DOHH2 (cell line): Measurements from ENCODE around the gene WASF2.

Source experiments
- EZH2phosphoT487 ChIP-seq: fragments of 200-600 bp; sonication (generic); IDR thresholded peaks from 2 replicates; pipeline ENCODE4 v1.6.1; 2017; ENCODE audit warnings: borderline replicate concordance, mild to moderate bottlenecking, antibody characterized with exemption, low read length, moderate library complexity, mixed read lengths
- TF ChIP-seq, protein P1 (sequence below): fragments of 200-600 bp; sonication (generic); IDR thresholded peaks from one replicate; pipeline ENCODE4 v1.5.1; 2014; ENCODE audit warnings: antibody characterized with exemption, mild to moderate bottlenecking, low read depth, low read length; ENCODE audit not compliant: poor library complexity, severe bottlenecking

DNA sequence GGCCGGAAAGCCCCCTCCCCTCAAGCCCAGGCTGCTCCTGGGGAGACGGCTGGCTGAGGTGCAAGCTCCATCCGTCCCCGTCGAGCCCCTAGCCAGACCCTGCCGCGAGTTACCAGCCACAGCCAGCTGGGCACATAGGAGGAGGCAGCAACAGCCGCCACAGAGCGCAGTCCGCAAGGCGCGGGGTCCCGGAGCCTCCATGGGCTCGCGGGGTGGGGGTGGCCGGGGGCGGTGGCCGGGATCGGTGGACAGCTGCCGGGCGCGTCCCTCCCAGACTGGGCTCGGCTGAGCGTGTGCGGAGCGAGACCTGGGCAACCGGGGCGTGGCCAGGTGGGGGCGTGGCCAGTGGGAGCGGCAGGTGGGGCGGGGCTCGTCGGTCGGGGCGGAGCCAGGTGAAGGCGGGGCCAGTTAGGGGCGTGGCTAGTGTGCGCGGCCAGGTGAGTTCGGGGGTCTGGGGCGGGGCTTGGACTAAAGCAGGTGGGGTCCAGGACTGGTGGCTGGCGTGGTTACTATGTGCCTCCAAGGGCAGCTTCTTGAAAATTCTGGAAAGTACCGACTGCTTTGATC, 106.8 kb downstream of the WASF2 start, which contains the start of gene CD164L2:
- TF ChIP-seq, protein P1, sequence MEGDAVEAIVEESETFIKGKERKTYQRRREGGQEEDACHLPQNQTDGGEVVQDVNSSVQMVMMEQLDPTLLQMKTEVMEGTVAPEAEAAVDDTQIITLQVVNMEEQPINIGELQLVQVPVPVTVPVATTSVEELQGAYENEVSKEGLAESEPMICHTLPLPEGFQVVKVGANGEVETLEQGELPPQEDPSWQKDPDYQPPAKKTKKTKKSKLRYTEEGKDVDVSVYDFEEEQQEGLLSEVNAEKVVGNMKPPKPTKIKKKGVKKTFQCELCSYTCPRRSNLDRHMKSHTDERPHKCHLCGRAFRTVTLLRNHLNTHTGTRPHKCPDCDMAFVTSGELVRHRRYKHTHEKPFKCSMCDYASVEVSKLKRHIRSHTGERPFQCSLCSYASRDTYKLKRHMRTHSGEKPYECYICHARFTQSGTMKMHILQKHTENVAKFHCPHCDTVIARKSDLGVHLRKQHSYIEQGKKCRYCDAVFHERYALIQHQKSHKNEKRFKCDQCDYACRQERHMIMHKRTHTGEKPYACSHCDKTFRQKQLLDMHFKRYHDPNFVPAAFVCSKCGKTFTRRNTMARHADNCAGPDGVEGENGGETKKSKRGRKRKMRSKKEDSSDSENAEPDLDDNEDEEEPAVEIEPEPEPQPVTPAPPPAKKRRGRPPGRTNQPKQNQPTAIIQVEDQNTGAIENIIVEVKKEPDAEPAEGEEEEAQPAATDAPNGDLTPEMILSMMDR: no peak
- TF ChIP-seq EZH2phosphoT487: no peak
